PC-3 (cell line): Measurements from ENCODE around the gene RNASET2.

Source experiments
- CTCF ChIP-seq: fragments of 300-600 bp; sonication (generic); conservative IDR thresholded peaks from 2 replicates; pipeline ENCODE4 v1.5.1; 2017; ENCODE audit warnings: antibody characterized with exemption, low read depth, mild to moderate bottlenecking, low read length
- EZH2phosphoT487 ChIP-seq: fragments of 300-600 bp; sonication (generic); IDR thresholded peaks from 2 replicates; pipeline ENCODE4 v1.6.1; 2018; ENCODE audit warnings: mild to moderate bottlenecking, antibody characterized with exemption, low read length, borderline replicate concordance

- no peak for TF ChIP-seq CTCF
- TF ChIP-seq EZH2phosphoT487 = no peak
Measured at GRCh38 chr6:166999884-167000253, 43.5 kb upstream of the RNASET2 start.
